HG02840 (cell line): ENCODE results near the gene CLIC4.
"Not testable (repeated sequence)": the region's sequence is repeated elsewhere in the genome, so short reads cannot be mapped to it uniquely, and the experiment has no call there.

ENCODE experiments used
- ATAC-seq: cut with Tn5 transposase; IDR thresholded peaks from one replicate; pipeline ENCODE4 v1.9.1; 2021; ENCODE audit warnings: mild to moderate bottlenecking, moderate library complexity, moderate number of reproducible peaks; ENCODE audit not compliant: unreplicated experiment, low FRiP score

The CLIC4 gene

DNA sequence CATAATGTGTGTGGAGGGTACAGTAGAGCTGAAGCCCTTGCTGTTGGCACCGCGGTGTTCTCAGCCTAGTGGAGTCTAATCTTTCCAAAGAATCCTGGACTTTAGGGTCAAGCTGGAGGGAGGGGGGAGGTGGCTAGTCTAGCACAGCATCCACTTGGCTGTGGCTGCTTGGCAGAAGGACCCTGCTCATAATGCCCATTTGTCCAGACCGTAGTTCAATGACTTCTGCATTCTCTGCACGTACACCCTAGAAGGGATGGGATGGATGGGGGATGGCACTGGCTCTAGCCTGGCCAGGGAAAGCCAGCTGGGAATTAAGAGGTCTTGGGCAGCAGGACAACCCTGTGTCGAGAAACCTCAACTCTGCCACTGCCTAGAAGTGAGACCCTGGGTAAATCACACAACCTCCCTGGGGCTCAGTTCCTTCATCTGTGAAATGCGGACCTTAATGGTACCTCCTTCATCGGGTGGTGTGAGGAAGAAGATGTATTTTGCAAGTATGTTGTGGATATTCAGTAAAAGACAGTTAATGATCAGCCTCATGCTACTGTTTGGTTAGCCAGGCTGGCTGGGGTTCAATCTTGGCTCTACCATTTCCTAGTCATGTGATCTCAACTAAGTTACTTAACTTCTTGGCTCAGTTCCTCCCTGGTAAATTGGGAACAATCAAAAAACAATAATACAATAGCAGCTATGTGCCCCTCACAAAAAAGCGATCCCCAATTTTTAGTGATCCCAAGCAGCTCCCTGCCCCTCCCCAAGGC lies 27.2 kb upstream of the CLIC4 start:
- ATAC-seq, result no peak

DNA sequence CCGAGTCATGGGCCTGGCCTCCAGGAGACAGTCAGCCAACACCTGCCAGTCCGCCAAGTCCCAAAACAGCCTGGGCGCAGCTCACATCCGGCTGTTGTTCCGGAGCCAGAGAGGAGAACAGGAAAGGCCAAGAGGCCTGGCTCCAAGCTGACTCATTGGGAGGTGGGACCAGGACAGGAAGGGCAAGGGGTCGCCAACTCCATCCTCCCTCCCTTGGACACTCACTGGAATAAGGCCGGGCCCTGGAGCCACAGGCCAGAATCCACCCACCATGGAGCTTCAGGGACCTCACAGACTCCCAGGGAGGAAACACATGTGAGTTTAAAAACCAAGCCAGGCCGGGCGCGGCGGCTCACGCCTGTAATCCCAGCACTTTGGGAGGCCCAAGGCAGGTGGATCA lies 25.1 kb upstream of the CLIC4 start:
- no peak for ATAC-seq

DNA sequence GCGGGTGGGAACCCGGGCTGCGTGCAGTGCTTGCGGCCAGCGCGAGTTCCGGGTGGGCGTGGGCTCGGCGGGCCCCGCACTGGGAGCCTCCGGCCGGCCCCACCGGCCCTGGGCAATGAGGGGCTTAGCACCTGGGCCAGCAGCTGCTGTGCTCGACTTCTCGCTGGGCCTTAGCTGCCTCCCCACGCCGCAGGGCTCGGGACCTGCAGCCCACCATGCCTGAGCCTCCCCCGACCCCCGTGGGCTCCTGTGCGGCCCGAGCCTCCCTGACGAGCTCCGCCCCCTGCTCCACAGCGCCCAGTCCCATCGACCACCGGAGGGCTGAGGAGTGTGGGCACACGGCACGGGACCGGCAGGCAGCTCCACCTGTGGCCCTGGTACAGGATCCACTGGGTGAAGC lies 23.7 kb upstream of the CLIC4 start:
- ATAC-seq, result no peak

DNA sequence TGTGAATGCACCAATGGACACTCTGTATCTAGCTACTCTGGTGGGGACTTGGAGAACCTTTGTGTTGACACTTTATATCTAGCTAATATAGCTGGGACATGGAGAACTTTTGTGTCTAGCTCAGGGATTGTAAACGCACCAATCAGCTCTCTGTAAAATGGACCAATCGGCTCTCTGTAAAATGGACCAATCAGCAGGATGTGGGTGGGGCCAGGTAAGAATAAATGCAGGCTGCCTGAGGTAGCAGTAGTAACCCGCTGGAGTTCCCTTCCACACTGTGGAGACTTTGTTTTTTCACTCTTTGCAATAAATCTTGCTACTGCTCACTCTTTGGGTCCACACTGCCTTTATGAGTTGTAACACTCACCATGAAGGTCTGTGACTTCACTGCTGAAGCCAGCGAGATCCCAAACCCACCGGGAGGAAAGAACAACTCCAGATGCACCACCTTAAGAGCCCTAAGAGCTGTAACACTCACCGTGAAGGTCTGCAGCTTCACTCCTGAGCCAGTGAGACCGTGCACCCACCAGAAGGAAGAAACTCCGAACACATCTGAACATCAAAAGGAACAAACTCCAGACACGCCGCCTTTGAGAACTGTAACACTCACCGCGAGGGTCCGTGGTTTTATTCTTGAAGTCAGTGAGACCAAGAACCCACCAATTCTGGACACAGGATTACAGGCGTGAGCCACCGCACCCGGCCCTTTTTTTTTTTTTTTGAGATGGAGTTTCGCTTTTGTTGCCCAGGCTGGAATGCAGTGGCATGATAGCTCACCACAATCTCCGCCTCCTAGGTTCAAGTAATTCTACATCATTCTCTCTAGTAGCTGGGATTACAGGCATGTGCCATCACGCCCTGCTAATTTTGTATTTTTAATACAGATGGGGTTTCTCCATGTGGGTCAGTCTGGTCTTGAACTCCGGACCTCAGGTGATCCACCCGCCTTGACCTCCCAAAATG lies 22.9 kb upstream of the CLIC4 start:
- ATAC-seq, result not testable (repeated sequence)

DNA sequence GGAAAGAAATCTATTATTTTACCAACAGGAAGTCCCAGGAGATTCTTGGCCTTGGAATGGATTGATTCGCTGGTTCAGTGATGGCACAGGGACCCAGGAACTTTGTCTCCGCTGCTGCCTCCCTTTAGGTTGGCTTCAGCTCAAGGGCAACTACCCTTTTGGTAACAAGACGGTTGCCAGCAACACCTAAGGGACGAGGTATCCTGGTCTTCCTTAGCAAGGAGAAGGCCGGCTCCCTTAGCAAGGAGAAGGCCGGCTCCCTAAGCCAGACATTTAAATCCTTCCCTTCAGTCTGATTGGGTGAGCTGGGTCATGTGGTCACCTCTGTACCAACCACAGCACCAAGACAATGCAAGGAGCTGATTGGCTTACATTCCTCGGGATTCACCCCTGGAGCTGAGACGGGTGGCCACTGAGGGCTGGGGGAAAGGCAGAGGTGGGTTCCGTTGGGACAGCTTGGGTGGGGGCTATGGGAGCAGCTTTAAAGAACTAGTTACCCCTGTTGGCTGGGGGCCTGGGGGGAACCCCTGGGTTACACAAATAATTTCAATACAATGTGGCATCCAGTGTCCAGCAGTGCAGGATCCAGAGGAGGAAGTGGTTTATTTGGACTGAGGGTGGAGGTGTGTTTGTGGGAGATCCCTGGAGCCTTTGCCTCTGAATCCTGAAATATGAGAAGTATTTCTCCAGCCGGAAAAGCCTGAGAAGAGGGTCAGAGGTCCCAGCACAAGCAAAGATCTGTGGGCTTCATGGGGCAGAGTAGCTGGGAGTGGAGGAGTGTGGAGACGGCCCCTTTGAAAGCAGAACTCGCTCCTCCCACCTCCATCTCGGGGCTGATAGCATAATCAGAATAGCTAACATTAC lies 20.7 kb upstream of the CLIC4 start:
- no peak for ATAC-seq

DNA sequence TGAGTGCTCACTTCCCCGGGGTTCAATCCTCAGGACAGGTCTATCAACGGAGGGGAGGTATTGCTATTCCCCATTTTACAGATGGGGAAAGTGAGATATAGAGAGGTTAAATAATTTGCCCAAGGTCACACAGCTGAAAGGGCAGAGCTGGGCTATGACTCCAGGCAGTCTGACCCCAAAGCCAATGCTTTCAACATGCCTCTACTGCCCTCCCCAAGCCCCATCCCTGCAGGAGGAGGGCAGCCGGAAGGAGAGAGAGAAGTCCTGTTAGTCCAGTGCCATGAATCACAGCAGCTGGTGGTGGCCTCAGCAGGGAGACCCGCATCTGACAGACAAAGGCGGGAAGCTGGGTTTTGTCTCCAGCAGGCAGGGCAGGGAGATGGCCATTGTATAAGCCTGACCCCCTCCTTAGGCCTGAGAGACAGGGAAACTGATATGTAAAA lies 20.0 kb upstream of the CLIC4 start:
- ATAC-seq, result no peak

DNA sequence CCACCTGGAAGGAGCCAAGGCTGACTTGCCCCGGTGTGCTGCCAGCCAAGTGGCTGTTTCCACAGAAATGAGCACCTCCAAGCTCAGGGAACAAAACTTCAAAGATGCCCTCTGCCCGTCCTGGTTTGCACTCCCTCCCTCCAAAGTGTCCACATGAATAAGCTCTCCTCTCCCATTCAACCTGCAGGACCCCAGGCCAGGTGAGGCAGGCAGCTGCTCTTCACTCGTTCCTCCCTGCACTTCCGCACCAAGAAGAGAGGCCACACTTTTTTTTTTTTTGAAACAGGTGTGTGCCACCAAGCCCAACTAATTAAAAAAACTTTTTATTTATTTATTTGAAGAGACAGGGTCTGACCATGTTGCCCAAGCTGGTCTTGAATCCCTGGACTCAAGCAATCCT lies 18.5 kb upstream of the CLIC4 start:
- ATAC-seq, result no peak

DNA sequence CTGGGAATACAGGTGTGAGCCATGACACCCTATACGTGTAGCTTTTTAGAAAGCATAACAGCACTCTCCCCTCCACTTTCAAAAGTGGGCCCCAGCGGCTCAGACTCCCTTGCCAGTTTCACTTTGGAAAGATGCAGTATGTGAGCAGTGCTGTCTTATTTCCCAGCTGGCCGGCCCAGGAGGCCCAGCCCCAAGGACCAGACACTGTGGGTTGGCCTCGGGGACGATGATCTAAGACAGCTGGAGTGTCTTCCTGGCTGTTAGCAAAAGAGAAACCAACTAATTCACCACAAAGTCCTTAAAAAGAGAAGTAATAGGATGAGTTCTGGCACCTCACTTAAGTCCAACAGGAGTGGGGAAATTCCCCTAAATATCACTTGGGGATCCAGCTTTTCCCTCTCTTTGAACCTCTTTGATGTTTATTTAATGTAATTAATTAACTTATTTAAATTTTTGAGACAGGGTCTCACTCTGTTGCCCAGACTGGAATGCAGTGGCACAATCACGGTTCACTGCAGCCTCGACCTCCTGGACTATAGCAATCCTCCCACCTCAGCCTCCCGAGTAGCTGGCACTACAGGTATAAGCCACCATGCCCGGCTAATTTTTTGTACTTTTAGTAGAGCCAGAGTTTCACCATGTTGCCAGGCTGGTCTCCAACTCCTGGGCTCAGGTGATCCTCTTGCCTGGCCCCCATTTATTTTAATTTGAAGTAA lies 17.6 kb upstream of the CLIC4 start:
- peak; percentile 81 for ATAC-seq

DNA sequence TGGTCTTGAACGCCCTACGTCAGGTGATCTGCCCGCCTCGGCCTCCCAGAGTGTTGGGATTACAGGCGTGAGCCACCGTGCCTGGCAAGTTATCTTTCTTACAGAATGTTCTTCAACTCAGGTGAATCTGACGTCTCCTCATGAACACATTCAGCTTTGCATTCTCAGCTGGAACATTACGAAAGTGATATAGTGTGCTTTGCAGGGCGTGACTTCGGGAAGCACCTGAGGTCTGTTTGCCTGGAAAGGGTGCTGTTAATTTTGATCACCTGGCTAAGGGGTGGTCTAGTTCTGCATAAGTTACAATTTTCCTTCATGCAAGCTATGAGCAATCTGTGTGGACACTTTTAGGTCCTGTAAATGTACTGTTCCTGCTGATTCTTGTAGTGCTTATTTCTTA lies 16.3 kb upstream of the CLIC4 start:
- ATAC-seq, result no peak

DNA sequence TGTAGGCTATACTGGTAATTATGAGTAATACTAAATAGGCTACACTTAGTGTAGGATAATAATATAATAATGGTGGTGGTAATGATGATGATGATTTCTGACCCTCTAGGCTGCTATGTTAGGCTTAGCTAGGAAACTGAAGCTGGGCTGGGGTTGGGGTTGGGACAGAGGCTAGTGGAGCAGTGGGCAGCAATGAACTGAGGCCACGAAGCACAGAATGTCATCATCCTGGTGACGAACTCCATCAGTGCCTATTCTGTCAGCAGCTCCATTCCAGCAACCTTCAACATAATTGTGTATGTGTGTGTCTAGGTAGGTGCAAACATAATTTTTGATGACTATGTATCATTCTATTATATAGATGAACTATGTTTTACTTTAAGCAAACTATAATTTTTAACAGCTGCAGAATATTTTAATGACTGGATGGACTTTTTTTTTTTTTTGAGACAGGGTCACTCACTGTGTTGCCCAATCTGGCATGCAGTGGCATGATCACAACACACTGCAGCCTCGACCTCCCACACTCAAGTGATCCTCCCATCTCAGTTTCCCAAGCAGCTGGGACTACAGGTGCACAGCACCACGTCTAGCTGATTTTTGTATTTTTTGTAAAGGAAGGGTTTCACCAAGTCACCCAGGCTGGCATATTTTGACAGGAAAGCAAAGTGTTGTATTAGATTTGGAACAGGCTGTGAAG lies 12.9 kb upstream of the CLIC4 start:
- ATAC-seq, result no peak

DNA sequence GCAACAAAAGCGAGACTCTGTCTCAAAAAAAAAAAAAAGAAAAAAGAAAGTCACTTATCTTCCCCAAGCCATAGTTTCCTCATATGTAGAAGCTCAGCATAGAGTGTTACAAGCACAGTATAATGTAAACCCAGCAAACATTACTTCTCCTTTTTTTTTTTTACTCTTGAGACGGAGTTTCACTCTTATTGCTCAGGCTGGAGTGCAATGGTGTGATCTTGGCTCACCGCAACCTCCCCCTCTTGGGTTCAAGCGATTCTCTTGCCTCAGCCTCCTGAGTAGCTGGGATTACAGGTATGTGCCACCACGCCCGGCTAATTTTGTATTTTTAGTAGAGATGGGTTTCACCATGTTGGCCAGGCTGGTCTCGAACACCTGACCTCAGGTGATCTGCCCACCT lies 11.9 kb upstream of the CLIC4 start:
- not testable (repeated sequence) for ATAC-seq

DNA sequence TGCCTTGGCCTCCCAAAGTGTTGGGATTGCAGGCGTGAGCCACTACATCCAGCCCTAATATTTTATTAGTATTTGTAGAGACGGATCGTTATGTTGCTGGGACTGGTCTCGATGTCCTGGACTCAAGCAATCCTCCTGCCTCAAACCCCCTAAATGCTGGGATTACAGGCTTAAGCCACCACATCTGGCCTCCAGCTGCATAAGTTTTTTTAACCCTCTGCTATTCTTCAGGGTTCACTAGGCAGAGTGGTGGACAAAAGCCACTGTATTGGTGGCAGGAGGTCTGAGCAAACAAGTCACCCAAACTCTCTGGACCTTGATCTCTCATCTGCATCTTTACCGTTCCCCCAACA lies 10.1 kb upstream of the CLIC4 start:
- ATAC-seq, result no peak

DNA sequence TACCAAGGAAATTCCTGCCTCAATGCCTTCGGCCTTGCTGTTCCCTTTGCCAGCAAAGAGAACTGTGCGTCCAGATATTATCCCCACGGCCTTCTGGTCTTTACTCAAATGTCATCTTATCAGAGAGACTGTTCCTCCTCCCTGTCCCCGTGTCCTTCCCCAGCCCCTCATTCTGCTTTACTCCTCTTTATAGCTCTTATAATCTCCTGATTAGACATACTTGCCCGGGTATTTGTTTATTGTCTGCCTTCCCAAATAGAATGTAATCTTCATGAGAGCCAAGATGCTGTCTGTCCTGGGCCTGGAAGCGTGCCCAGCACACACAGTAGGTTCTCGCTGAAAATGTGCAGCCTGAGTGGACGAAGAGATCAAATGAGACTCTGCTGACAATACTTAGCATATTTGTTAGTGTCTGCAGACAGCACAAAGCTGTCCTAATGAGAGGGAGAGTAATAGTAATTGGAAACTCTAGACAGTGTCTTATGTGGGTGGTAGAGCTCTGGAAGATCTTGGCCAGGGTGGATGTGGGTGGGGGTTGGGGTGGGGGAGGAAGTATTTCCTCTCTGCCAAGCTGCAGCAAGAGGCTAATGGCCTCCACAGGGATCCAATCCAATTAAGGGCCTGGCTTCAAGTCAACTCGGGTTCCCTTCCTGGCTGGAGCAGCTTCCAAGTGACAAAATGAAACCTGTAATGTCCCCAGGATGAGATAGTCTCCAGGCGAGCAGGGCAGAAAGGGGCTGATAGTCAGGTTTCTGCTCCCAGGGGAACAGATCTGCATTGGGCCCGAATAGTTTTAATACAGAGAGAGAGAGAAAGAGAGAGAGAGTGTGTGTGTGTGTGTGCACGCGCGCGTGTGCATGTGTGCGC lies 9.5 kb upstream of the CLIC4 start:
- ATAC-seq, result no peak

DNA sequence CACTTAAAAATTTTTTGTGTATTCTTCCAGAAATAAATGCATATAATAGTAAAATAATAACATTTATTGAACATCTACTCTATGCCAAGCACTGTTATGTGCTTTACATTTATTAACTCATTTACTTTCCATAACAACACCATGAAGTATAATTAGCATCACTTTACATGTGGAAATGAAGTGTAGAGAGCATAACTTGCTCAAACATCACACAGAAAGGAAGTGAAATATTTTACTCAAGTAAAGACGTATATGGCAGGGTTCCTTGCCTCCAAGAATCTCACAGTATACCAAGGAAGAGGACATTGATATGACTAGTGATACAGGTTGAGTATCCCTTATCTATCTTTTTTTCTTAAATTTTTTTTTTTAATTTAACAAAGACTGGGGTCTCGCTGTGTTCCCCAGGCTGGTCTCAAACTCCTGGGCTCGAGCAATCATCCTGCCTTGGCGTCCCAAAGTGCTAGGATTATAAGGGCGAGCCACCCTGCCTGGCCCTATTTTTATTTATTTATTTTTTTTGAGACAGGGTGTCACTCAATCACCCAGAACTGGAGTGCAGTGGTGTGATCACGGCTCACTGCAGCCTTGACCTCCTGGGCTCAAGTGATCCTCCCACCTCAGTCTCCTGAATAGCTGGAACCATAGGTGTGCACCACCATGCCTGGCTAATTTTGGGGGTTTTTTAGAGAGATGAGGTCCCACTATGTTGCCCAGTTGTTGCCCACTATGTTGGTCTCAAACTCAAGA lies 7.7 kb upstream of the CLIC4 start:
- no peak for ATAC-seq

DNA sequence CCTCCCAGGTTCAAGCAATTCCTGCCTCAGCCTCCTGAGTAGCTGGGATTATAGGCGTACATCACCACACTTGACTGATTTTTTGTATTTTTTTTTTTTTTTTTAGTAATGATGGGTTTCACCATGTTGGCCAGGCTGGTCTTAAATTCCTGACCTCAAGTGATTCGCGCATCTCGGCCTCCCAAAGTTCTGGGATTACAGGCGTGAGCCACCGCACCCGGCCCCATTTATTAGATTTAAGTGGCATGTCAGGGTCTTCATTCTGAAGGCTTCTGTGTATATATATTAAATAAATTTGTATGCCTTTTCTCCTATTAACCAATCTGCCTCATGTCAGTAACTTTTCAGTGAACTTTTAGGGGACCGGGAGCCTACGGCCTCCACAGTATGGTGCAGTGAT lies 6.0 kb upstream of the CLIC4 start:
- no peak for ATAC-seq

DNA sequence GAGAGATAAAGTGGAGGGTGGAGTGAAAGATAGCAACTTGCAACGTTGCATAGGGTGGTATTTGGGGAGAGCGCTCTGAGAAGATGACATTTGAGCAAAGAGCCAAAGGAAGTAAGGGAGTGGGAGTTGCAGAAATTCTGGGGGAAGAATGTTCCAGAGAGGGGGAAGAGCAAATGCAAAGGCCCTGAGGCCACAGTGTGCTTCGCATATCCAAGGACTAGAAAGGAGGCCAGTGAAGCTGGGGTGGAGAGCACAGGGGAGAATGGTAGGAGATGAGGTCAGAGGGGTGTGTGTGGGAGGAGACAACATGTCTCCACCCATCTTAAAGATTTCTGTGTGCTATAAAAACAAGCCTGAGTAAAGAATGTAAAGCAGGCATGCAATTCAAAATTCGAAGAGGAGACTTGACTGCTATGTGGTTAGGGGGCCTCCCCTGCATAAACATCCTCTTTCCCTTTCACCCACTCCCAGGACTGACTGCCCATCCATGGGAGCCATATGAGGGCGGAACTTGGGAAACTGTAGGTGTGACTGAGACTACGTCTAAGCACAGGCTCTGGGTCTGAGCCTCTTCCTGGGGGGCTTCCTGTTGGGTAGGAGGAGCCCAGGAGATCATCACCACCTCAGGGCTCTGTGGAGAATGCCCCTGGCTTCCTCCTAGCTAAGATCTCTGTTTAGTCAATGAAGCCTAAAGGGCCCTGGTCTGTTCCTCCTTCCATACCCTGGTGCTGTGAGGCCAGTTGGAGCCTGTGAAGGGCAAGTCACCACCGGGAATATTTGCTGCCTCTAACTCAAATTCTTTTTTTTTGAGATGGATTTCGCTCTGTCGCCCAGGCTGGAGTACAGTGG lies 2.9 kb upstream of the CLIC4 start:
- ATAC-seq, result no peak
